Hepatocyte (in vitro differentiated cells): ENCODE data around the gene THAP4. TPM values are rescaled to one million over a fixed set of nuclear protein-coding genes. Genes with fewer than 3 reads are reported as not detected.
"Not testable (repeated sequence)": the region's sequence is repeated elsewhere in the genome, so short reads cannot be mapped to it uniquely, and the experiment has no call there.

ENCODE experiments used
- DNase-seq: peaks from one replicate; pipeline ENCODE4 v3.0.0-alpha.2; 2016; ENCODE audit warnings: low spot score
- H2AFZ ChIP-seq: fragments of 200-600 bp; sonication (generic); 2 replicates; pipeline ENCODE4 v1.6.0; 2016; ENCODE audit warnings: antibody characterized with exemption, mild to moderate bottlenecking
- H3K27ac ChIP-seq: fragments of 200-600 bp; sonication (generic); 2 replicates; pipeline ENCODE4 v1.5.1; 2016; ENCODE audit warnings: mild to moderate bottlenecking
- H3K27me3 ChIP-seq: fragments of 200-600 bp; sonication (generic); 2 replicates; pipeline ENCODE4 v1.6.1; 2016
- H3K36me3 ChIP-seq: fragments of 200-600 bp; sonication (generic); replicated peaks from 2 replicates; pipeline ENCODE4 v1.5.1; 2016; ENCODE audit warnings: low read depth; ENCODE audit not compliant: insufficient read depth
- H3K4me1 ChIP-seq: fragments of 200-600 bp; sonication (generic); 2 replicates; pipeline ENCODE4 v1.5.1; 2016; ENCODE audit warnings: mild to moderate bottlenecking, moderate library complexity; ENCODE audit not compliant: insufficient read depth
- H3K4me2 ChIP-seq: fragments of 200-600 bp; sonication (generic); 2 replicates; pipeline ENCODE4 v1.6.0; 2016
- H3K4me3 ChIP-seq: fragments of 200-600 bp; sonication (generic); 2 replicates; pipeline ENCODE4 v1.5.1; 2016; ENCODE audit warnings: mild to moderate bottlenecking
- H3K79me2 ChIP-seq: fragments of 200-600 bp; sonication (generic); 2 replicates; pipeline ENCODE4 v1.6.0; 2017; ENCODE audit warnings: mild to moderate bottlenecking
- H3K9me2 ChIP-seq: fragments of 200-600 bp; sonication (generic); replicated peaks from 2 replicates; pipeline ENCODE4 v1.6.0; 2017; ENCODE audit warnings: mild to moderate bottlenecking; ENCODE audit not compliant: insufficient read depth
- H3K9me3 ChIP-seq: fragments of 200-600 bp; sonication (generic); 2 replicates; pipeline ENCODE4 v1.5.1; 2016; ENCODE audit warnings: low read depth, mild to moderate bottlenecking
- H4K20me1 ChIP-seq: fragments of 200-600 bp; sonication (generic); 2 replicates; pipeline ENCODE4 v1.6.0; 2016; ENCODE audit warnings: mild to moderate bottlenecking; ENCODE audit not compliant: insufficient read depth, poor library complexity, severe bottlenecking
- CTCF ChIP-seq: fragments of 200-600 bp; sonication (generic); IDR thresholded peaks from 2 replicates; pipeline ENCODE4 v1.5.1; 2016; ENCODE audit warnings: antibody characterized with exemption, mild to moderate bottlenecking; ENCODE audit not compliant: poor library complexity
- EZH2 ChIP-seq: fragments of 200-600 bp; sonication (generic); IDR thresholded peaks from 2 replicates; pipeline ENCODE4 v1.6.1; 2016; ENCODE audit warnings: antibody characterized with exemption, mild to moderate bottlenecking, borderline replicate concordance
- EZH2phosphoT487 ChIP-seq: fragments of 200-600 bp; sonication (generic); IDR thresholded peaks from one replicate; pipeline ENCODE4 v1.6.1; 2018; ENCODE audit warnings: antibody characterized with exemption, mild to moderate bottlenecking, low read depth, moderate library complexity; ENCODE audit not compliant: unreplicated experiment, severe bottlenecking
- WGBS: methylation state at CpG from one replicate; pipeline ENCODE4 v1.1.6; 2016; ENCODE audit warnings: low lambda C conversion rate; ENCODE audit errors: missing lambda C conversion rate; 5-methylcytosine and 5-hydroxymethylcytosine counted together
- polyA plus RNA-seq: library from polyadenylated mRNA; unstranded; fragments of >200 nt; fragmentation: Nextera tagmentation; extraction: Ambion mirVana; gene quantifications from 2 replicates; pipeline ENCODE4 v1.2.1, GENCODE V29; 2016
- total RNA-seq: library from RNA; depleted of rRNA; stranded (reverse); fragments of >200 nt; gene quantifications from 2 replicates; pipeline ENCODE4 v1.2.3, GENCODE V29; 2014

The THAP4 gene
- total and polyA plus RNA-seq, 2 experiments from 2014 or later: 43.2 to 58.1 TPM

- no peaks in the 10 kb centered on the region for H3K27me3 ChIP-seq
- DNase-seq: no peak
- WGBS: 95% methylated on average over 16 of the region's 16 CpGs
These were observed 43.7 kb downstream of the THAP4 start for GRCh38 chr2:241593271-241593670.

GRCh38 chr2:241592126-241592845 is 44.7 kb downstream of the THAP4 start:
- Histone ChIP-seq H2AFZ (no peak overlapping the region), H3K4me2 (no peak overlapping the region), H3K4me3 (no peak overlapping the region), H3K79me2 (no peaks in the 10 kb centered on the region), H3K27ac (no peak overlapping the region), H3K27me3 (no peaks in the 10 kb centered on the region), H4K20me1 (no peaks in the 10 kb centered on the region), H3K9me3 (peaks cover 12% of the 10 kb centered on the region), H3K9me2 (no peaks in the 10 kb centered on the region), H3K4me1 (no peaks in the 10 kb centered on the region), H3K36me3 (peaks cover 3% of the 10 kb centered on the region)
- TF ChIP-seq EZH2phosphoT487 (no peak), EZH2 (no peak), CTCF (no peak)
- DNase-seq: no peak
- 90% methylated on average over 18 of the region's 18 CpGs for WGBS

More at GRCh38 chr2:241593271-241593670, 43.7 kb downstream of the THAP4 start:
- Histone ChIP-seq H3K79me2 (no peaks in the 10 kb centered on the region), H3K9me3 (peaks cover 3% of the 10 kb centered on the region), H3K36me3 (peaks cover under 1% of the 10 kb centered on the region), H3K4me2 (no peak overlapping the region), H3K4me3 (no peak overlapping the region), H4K20me1 (no peaks in the 10 kb centered on the region), H2AFZ (no peak overlapping the region), H3K9me2 (no peaks in the 10 kb centered on the region), H3K4me1 (no peaks in the 10 kb centered on the region), H3K27ac (no peak overlapping the region)
- TF ChIP-seq CTCF (no peak), EZH2 (no peak), EZH2phosphoT487 (no peak)

- DNase-seq, H3K9me2 ChIP-seq, H2AFZ ChIP-seq, H3K4me1 ChIP-seq, H3K36me3 ChIP-seq, H3K27ac ChIP-seq, H3K4me2 ChIP-seq, H3K4me3 ChIP-seq, H3K79me2 ChIP-seq, H4K20me1 ChIP-seq, H3K27me3 ChIP-seq: not testable (repeated sequence)
- WGBS: 90% methylated on average over 32 of the region's 33 CpGs
- H3K9me3 ChIP-seq: peaks cover 24% of the 10 kb centered on the region
These were observed 46.2 kb downstream of the THAP4 start for GRCh38 chr2:241590496-241591455.

GRCh38 chr2:241589863-241590262 is 47.1 kb downstream of the THAP4 start:
- not testable (repeated sequence) for H3K4me3 ChIP-seq, DNase-seq, H3K27ac ChIP-seq, H3K79me2 ChIP-seq, H3K36me3 ChIP-seq, H3K4me2 ChIP-seq, H4K20me1 ChIP-seq, H3K9me2 ChIP-seq, H2AFZ ChIP-seq, H3K27me3 ChIP-seq, H3K4me1 ChIP-seq
- 86% methylated on average over 17 of the region's 17 CpGs for WGBS
- peaks cover 24% of the 10 kb centered on the region for H3K9me3 ChIP-seq
